ENCODE data around the gene CLOCK. TPM values are rescaled to one million over a fixed set of nuclear protein-coding genes. Genes with fewer than 3 reads are reported as not detected.
A peak's percentile ranks its signal among the peaks of the same experiment; 100 is the strongest.

Gene CLOCK
- total and polyA plus RNA-seq, 7 donors, result 5.9 to 54.1 (median 23.5) TPM

GRCh38 chr4:55510685-55511084 is 36.0 kb downstream of the CLOCK start:
- no peaks in the 10 kb centered on the region for H3K4me1 ChIP-seq
- no peak overlapping the region for H3K4me3 ChIP-seq
- H3K27ac ChIP-seq, result no peak overlapping the region
- no peak for TF ChIP-seq CTCF (IDR thresholded peaks at IDR 0.05)
- H3K27me3 ChIP-seq (ENCODE audit: insufficient read depth in 3 of 3, low read length in 2 of 3), result no peaks in the 10 kb centered on the region
- DNase-seq, result no peak
- H3K9me3 ChIP-seq, result peaks cover 5% of the 10 kb centered on the region
- intact Hi-C loops (cut with DNase I), result no loop called here
- no peak for ATAC-seq
- peaks cover 0 to 21% of the 10 kb centered on the region in 2 donors for H3K36me3 ChIP-seq (ENCODE audit: insufficient read depth in 1 of 2, low read depth in 1 of 2)

GRCh38 chr4:55509266-55509665 is 37.4 kb downstream of the CLOCK start:
- Histone ChIP-seq H3K27me3 (ENCODE audit: insufficient read depth in 3 of 3, low read length in 2 of 3) (no peaks in the 10 kb centered on the region), H3K4me3 (no peak overlapping the region), H3K9me3 (peaks cover 5% of the 10 kb centered on the region), H3K4me1 (no peaks in the 10 kb centered on the region), H3K36me3 (ENCODE audit: insufficient read depth in 1 of 2, low read depth in 1 of 2) (peaks cover 0 to 21% of the 10 kb centered on the region in 2 donors), H3K27ac (no peak overlapping the region)
- WGBS, 3 donors, result 77 to 90% (median 87%) methylated on average over 3 of the region's 3 CpGs
- DNase-seq (no peak), ATAC-seq (no peak)
- intact Hi-C loops (cut with DNase I), result no loop called here
- no peak for TF ChIP-seq CTCF (IDR thresholded peaks at IDR 0.05)

GRCh38 chr4:55507612-55508011 is 39.1 kb downstream of the CLOCK start:
- intact Hi-C loops (cut with DNase I), result no loop called here
- no peak overlapping the region for H3K4me3 ChIP-seq
- no peak for DNase-seq
- peaks cover 0 to 21% of the 10 kb centered on the region in 2 donors for H3K36me3 ChIP-seq (ENCODE audit: insufficient read depth in 1 of 2, low read depth in 1 of 2)
- no peak overlapping the region for H3K27ac ChIP-seq
- TF ChIP-seq CTCF (IDR thresholded peaks at IDR 0.05), result no peak
- H3K27me3 ChIP-seq (ENCODE audit: insufficient read depth in 3 of 3, low read length in 2 of 3), result no peaks in the 10 kb centered on the region
- ATAC-seq, result no peak
- WGBS, 3 donors, result 85 to 96% (median 95%) methylated on average over 1 of the region's 1 CpG
- peaks cover 5% of the 10 kb centered on the region for H3K4me1 ChIP-seq
- H3K9me3 ChIP-seq, result peaks cover 2% of the 10 kb centered on the region

GRCh38 chr4:55503169-55503568 is 43.5 kb downstream of the CLOCK start:
- Histone ChIP-seq H3K4me3 (no peak overlapping the region), H3K36me3 (ENCODE audit: insufficient read depth in 1 of 2, low read depth in 1 of 2) (peaks cover 0 to 20% of the 10 kb centered on the region in 2 donors), H3K27me3 (ENCODE audit: insufficient read depth in 3 of 3, low read length in 2 of 3) (no peaks in the 10 kb centered on the region), H3K27ac (no peak overlapping the region), H3K4me1 (peaks cover 7% of the 10 kb centered on the region), H3K9me3 (no peaks in the 10 kb centered on the region)
- DNase-seq (no peak), ATAC-seq (peak; percentile 75 to 95 (median 92))
- intact Hi-C loops (cut with DNase I), result no loop called here
- TF ChIP-seq CTCF (IDR thresholded peaks at IDR 0.05), result no peak
- 87 to 95% (median 92%) methylated on average over 2 of the region's 2 CpGs for WGBS, 3 donors

- peaks cover 15% of the 10 kb centered on the region for H3K4me1 ChIP-seq
- H3K4me3 ChIP-seq, result no peak overlapping the region
- H3K27ac ChIP-seq, result no peak overlapping the region
- DNase-seq, result no peak
- no peak for TF ChIP-seq CTCF (IDR thresholded peaks at IDR 0.05)
- H3K9me3 ChIP-seq, result no peaks in the 10 kb centered on the region
- no peak for ATAC-seq
- H3K27me3 ChIP-seq (ENCODE audit: insufficient read depth in 3 of 3, low read length in 2 of 3), result no peaks in the 10 kb centered on the region
- intact Hi-C loops (cut with DNase I), result no loop called here
- no peaks in the 10 kb centered on the region for H3K36me3 ChIP-seq (ENCODE audit: insufficient read depth in 1 of 2, low read depth in 1 of 2)
- WGBS, 3 donors, result 79 to 92% (median 80%) methylated on average over 2 of the region's 2 CpGs
These were observed 46.6 kb downstream of the CLOCK start for GRCh38 chr4:55500072-55500471.
